Smooth muscle cell (in vitro differentiated cells): ENCODE measurements around the gene QKI. TPM values are rescaled to one million over a fixed set of nuclear protein-coding genes. Genes with fewer than 3 reads are reported as not detected.
"Not testable (repeated sequence)": the region's sequence is repeated elsewhere in the genome, so short reads cannot be mapped to it uniquely, and the experiment has no call there.

Source experiments
- DNase-seq: peaks from one replicate; lab custom pipeline; 2025; ENCODE audit not compliant: unreplicated experiment; lab: John Stamatoyannopoulos, UW
- H2AFZ ChIP-seq: fragments of 200-600 bp; sonication (generic); 2 replicates; pipeline ENCODE4 v1.6.0; 2016; ENCODE audit warnings: antibody characterized with exemption, low read depth, mild to moderate bottlenecking
- H3F3A ChIP-seq: fragments of 200-600 bp; sonication (generic); 2 replicates; pipeline ENCODE4 v1.6.0; 2017; ENCODE audit warnings: antibody characterized with exemption, low read depth
- H3K27ac ChIP-seq: fragments of 200-600 bp; sonication (generic); 2 replicates; pipeline ENCODE4 v1.5.1; 2016; ENCODE audit warnings: low read depth, mild to moderate bottlenecking
- H3K27me3 ChIP-seq: fragments of 200-600 bp; sonication (generic); 2 replicates; pipeline ENCODE4 v1.6.1; 2016; ENCODE audit warnings: low read depth, mild to moderate bottlenecking
- H3K36me3 ChIP-seq: fragments of 200-600 bp; sonication (generic); 2 replicates; pipeline ENCODE4 v1.5.1; 2016; ENCODE audit warnings: low read depth
- H3K4me1 ChIP-seq: fragments of 200-600 bp; sonication (generic); 2 replicates; pipeline ENCODE4 v1.5.1; 2016; ENCODE audit warnings: low read depth
- H3K4me2 ChIP-seq: fragments of 200-600 bp; sonication (generic); 2 replicates; pipeline ENCODE4 v1.6.0; 2016; ENCODE audit warnings: mild to moderate bottlenecking
- H3K4me3 ChIP-seq: fragments of 200-600 bp; sonication (generic); 2 replicates; pipeline ENCODE4 v1.5.1; 2016; ENCODE audit warnings: mild to moderate bottlenecking
- H3K79me2 ChIP-seq: fragments of 200-600 bp; sonication (generic); 2 replicates; pipeline ENCODE4 v1.6.0; 2016; ENCODE audit warnings: low read depth, mild to moderate bottlenecking
- H3K9ac ChIP-seq: fragments of 200-600 bp; sonication (generic); 2 replicates; pipeline ENCODE4 v1.6.0; 2016; ENCODE audit warnings: low read depth
- H3K9me3 ChIP-seq: fragments of 200-600 bp; sonication (generic); replicated peaks from 2 replicates; pipeline ENCODE4 v1.5.1; 2016; ENCODE audit warnings: low read depth
- H4K20me1 ChIP-seq: fragments of 200-600 bp; sonication (generic); 2 replicates; pipeline ENCODE4 v1.6.0; 2016; ENCODE audit warnings: low read depth
- CTCF ChIP-seq: fragments of 200-600 bp; sonication (generic); IDR thresholded peaks from 2 replicates; pipeline ENCODE4 v1.5.1; 2017; ENCODE audit warnings: borderline replicate concordance, mild to moderate bottlenecking, antibody characterized with exemption; ENCODE audit not compliant: insufficient read depth, poor library complexity, severe bottlenecking
- WGBS: methylation state at CpG from one replicate; pipeline ENCODE4 v1.1.7; 2016; ENCODE audit warnings: low lambda C conversion rate; 5-methylcytosine and 5-hydroxymethylcytosine counted together
- polyA plus RNA-seq: library from polyadenylated mRNA; unstranded; fragments of >200 nt; fragmentation: Nextera tagmentation; extraction: Ambion mirVana; gene quantifications from 2 replicates; pipeline ENCODE4 v1.2.1, GENCODE V29; 2016
- total RNA-seq: library from RNA; depleted of rRNA; stranded (reverse); fragments of >200 nt; gene quantifications from 2 replicates; pipeline ENCODE4 v1.2.3, GENCODE V29; 2014

Gene QKI
- total and polyA plus RNA-seq, 2 experiments from 2014 or later: 65.1 to 162 TPM

GRCh38 chr6:163436843-163437242, 22.3 kb downstream of the QKI start:
- no peaks in the 10 kb centered on the region for H3K36me3 ChIP-seq
- no peaks in the 10 kb centered on the region for H3K27me3 ChIP-seq
- no peak overlapping the region for H3K4me3 ChIP-seq
- peaks cover 100% of the 10 kb centered on the region for H4K20me1 ChIP-seq
- H3K79me2 ChIP-seq: peaks cover 100% of the 10 kb centered on the region
- H3K4me1 ChIP-seq: no peaks in the 10 kb centered on the region
- no peak for DNase-seq
- no peak overlapping the region for H3K27ac ChIP-seq
- 97% methylated on average over 3 of the region's 3 CpGs for WGBS
- no peak for TF ChIP-seq CTCF
- H3K9ac ChIP-seq: no peak overlapping the region
- H3K4me2 ChIP-seq: no peak overlapping the region
- H3F3A ChIP-seq: no peaks in the 10 kb centered on the region
- H3K9me3 ChIP-seq: no peaks in the 10 kb centered on the region
- no peak overlapping the region for H2AFZ ChIP-seq

- Histone ChIP-seq H4K20me1 (peaks cover 100% of the 10 kb centered on the region), H3K4me2 (peak overlapping the region; percentile 18), H3K4me3 (no peak overlapping the region), H2AFZ (no peak overlapping the region), H3K79me2 (peaks cover 100% of the 10 kb centered on the region), H3K9ac (no peak overlapping the region), H3F3A (no peaks in the 10 kb centered on the region), H3K36me3 (no peaks in the 10 kb centered on the region), H3K9me3 (no peaks in the 10 kb centered on the region), H3K27me3 (no peaks in the 10 kb centered on the region), H3K27ac (no peak overlapping the region), H3K4me1 (no peaks in the 10 kb centered on the region)
- DNase-seq: no peak
- TF ChIP-seq CTCF: no peak
- 82% methylated on average over 3 of the region's 3 CpGs for WGBS
These were observed 22.9 kb downstream of the QKI start for GRCh38 chr6:163437466-163437865.

- H3K4me2 ChIP-seq: no peak overlapping the region
- H4K20me1 ChIP-seq: peaks cover 100% of the 10 kb centered on the region
- no peaks in the 10 kb centered on the region for H3K9me3 ChIP-seq
- peaks cover 100% of the 10 kb centered on the region for H3K79me2 ChIP-seq
- 75% methylated on average over 3 of the region's 3 CpGs for WGBS
- no peaks in the 10 kb centered on the region for H3K27me3 ChIP-seq
- DNase-seq: no peak
- H2AFZ ChIP-seq: no peak overlapping the region
- no peak overlapping the region for H3K4me3 ChIP-seq
- peak overlapping the region; percentile 30 for H3K27ac ChIP-seq
- H3K9ac ChIP-seq: no peak overlapping the region
- no peaks in the 10 kb centered on the region for H3K36me3 ChIP-seq
- H3K4me1 ChIP-seq: no peaks in the 10 kb centered on the region
- no peak for TF ChIP-seq CTCF
- no peaks in the 10 kb centered on the region for H3F3A ChIP-seq
These were observed 23.9 kb downstream of the QKI start for GRCh38 chr6:163438298-163438939.

GRCh38 chr6:163438940-163439335, 24.4 kb downstream of the QKI start:
- Histone ChIP-seq H3K27me3 (no peaks in the 10 kb centered on the region), H3K9me3 (no peaks in the 10 kb centered on the region), H3K4me3 (no peak overlapping the region), H3K36me3 (no peaks in the 10 kb centered on the region), H3K4me2 (no peak overlapping the region), H2AFZ (no peak overlapping the region), H3K27ac (peak overlapping the region; percentile 30), H3K79me2 (peaks cover 100% of the 10 kb centered on the region), H3K9ac (no peak overlapping the region), H3K4me1 (no peaks in the 10 kb centered on the region), H4K20me1 (peaks cover 100% of the 10 kb centered on the region), H3F3A (no peaks in the 10 kb centered on the region)
- no peak for TF ChIP-seq CTCF
- DNase-seq: no peak
- WGBS: 96% methylated on average over 4 of the region's 4 CpGs

- H3K4me3 ChIP-seq, H3K4me2 ChIP-seq, DNase-seq, H3K36me3 ChIP-seq, H2AFZ ChIP-seq, H3K9ac ChIP-seq, H3K27me3 ChIP-seq, H3K4me1 ChIP-seq, H3K27ac ChIP-seq, H3F3A ChIP-seq, H3K9me3 ChIP-seq: not testable (repeated sequence)
- peaks cover 100% of the 10 kb centered on the region for H4K20me1 ChIP-seq
- 97% methylated on average over 10 of the region's 10 CpGs for WGBS
- H3K79me2 ChIP-seq: peaks cover 100% of the 10 kb centered on the region
These were observed 24.9 kb downstream of the QKI start for GRCh38 chr6:163439390-163439789.
